GM19240 (cell line): ENCODE results near the gene STRN4.
"Not testable (repeated sequence)": the region's sequence is repeated elsewhere in the genome, so short reads cannot be mapped to it uniquely, and the experiment has no call there.

Experiments
- DNase-seq: peaks from one replicate; pipeline ENCODE4 v3.0.0; 2011; ENCODE audit warnings: low spot score; ENCODE audit not compliant: insufficient read length

The STRN4 gene

DNA sequence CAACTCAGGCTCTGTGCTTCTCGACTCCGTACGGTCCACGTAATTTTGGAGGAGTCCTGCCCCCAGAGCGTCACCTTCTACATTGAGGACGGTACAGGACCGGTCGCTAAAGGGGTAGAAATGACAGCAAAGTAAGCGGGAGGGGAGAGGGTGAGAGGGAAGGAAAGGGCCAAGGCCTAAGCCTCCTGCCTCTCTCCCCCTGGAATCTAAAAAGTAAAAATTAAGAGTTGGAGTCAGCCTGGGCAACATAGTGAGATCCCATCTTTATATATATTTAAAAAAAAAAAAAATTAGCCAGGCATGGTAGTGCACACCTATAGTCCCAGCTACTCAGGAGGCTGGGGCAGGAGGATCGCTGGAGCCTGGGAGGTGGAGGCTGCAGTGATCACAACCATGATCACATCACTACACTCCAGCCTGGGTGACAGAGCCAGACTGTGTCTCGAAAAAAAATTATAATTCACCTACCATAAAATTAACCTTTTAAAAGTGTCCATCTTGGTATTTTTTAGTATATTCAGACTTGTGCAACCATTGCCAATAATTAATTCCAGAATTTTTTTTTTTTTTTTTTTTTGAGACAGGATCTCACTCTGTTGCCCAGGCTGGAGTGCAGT lies 29.5 kb upstream of the STRN4 start:
- no peak for DNase-seq

DNA sequence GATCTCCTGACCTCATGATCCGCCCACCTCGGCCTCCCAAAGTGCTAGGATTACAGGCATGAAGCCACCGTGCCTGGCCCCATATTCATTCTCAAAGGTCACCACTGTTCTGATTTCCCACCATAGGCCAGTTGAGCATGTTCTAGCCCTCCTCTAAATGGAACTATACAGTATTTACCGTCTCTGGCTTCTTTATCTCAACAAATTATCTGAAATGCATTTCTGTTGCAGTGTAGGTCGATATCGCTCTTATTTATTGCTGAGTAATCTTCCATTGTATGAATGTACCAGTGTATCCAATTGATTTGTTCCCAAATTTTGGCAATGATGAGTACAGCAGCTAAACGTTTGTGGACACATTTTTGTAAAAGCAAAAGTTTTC lies 26.8 kb upstream of the STRN4 start:
- DNase-seq: no peak

DNA sequence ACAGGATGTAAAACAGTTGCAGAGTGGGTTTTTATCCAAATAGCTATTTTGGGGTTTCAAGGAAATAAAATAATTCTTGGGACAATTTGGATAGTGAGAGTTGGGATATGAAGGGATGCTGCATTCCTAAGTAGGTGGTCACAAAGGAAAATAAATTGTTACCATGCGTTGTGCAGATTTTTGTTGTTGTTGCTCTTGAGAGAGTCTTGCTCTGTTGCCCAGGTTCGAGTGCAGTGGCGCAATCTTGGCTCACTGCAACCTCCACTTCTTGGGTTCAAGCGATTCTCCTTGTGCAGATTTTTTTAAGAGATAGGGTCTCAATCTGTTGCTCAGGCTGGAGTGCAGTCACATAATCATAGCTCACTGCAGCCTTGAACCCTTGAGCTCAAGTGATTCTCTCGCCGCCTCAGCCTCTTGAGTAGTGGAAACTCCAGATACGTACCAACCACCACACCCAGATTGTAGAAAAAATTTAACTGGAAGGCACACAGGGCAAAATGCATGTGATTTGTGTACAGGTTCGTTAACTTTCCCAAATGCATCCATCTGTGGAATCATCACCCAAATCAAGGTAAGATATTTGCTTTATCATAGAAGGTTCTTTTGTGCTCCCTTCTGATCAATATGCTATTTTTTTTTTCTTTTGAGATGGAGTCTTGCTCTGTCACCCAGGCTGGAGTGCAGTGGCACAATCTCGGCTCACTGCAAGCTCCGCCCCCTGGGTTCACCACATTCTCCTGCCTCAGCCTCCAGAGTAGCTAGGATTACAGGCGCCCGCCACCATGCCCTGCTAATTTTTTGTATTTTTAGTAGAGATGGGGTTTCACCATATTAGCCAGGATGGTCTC lies 26.1 kb upstream of the STRN4 start:
- no peak for DNase-seq

DNA sequence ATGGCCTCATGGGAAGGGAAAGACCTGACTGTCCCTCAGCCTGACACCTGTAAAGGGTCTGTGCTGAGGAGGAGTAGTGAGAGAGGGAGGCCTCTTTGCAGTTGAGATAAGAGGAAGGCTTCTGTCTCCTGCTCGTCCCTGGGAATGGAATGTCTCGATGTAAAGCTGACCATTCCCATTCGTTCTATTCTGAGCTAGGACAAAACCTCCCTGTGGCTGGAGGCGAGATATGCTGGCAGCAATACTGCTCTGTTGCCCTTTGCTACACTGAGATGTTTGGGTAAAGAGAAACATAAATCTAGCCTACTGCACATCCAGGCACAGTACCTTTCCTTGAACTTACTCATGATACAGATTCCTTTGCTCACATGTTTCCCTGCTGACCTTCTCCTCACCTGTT lies 22.5 kb upstream of the STRN4 start:
- DNase-seq: not testable (repeated sequence)

DNA sequence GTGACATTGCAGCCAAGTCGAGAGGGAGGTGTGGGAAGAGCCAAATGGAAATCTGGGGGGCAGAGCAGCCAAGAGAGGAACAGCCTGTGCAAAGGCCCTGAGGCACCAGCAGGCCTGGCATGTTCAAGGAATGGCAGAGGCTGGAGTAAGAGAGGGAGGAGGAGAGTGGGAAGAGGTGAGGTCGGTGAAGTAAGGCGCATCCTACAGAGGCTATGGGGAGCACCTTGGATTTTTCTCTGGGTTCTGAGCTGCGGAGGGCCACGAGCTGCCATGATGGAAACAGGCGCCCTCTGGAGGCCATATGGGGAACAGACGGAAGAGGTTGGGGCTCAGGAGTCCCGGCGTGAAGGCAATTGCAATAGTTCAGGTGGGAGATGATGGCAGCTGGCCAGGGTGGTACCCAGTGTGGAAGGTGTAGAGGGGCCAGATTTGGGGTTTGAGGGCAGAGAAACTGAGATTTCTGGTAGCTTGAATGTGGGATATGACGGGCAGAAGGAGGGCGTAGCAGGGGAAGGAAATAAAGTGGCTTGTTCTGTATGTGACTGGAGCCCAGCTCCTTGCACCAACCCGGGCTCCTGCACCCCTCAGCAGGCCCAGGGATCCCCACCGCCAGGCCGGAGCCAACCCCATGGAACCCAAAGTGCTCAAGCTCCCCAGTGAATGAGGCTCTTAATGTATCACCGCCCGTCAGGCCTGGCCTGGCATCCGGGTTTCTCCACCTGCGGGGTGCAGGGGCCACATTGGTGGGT lies 20.5 kb upstream of the STRN4 start:
- DNase-seq: no peak

DNA sequence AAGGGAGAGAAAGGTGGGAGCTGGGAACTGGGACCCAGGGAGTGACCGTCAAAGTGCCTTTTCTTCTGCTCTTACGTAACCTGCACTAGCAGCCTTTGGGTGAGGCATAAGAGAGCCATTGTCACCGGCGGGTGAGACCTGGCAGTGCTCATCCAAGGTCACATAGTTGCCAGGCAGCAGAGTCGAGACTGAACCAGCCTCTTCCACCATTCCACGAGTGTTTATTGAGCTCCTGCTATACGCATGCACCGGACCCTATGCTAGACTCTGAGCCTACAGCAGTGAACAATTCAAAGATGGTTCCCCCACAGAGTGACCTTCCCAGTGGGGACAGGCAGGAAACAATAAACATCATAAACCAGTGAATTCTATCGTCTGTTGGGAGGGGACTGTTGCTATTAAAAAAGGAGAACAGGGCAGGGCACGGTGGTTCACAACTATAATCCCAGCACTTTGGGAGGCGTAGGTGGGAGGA lies 18.6 kb upstream of the STRN4 start:
- DNase-seq: no peak

DNA sequence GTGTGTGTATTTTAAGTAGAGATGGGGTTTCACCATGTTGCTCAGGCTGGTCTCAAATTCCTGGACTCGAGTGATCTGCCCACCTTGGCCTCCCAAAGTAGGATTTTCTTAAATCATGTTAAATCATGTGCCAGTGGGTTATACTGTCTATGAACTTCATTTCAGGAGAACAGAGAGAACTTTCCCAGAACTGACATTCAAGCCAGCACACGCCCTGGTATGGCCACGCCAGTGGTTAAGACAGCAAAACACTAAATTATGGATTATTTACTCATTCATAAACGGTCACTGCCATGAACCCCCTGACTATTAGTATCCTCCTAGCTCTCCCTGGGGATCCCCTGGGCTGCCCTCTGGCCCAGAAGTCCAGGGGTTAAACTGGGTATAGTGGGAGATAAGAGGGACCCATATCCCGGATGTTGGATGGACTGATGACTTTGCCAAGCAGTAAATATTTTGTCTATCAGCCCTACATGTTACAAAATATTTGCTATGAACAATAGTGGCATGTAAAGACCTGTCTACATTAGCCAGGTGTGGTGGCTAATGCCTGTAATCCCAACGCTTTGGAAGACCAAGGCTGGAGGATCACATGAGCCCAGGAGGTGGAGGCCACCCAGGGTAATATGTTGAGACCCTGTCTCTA lies 16.1 kb upstream of the STRN4 start:
- no peak for DNase-seq

DNA sequence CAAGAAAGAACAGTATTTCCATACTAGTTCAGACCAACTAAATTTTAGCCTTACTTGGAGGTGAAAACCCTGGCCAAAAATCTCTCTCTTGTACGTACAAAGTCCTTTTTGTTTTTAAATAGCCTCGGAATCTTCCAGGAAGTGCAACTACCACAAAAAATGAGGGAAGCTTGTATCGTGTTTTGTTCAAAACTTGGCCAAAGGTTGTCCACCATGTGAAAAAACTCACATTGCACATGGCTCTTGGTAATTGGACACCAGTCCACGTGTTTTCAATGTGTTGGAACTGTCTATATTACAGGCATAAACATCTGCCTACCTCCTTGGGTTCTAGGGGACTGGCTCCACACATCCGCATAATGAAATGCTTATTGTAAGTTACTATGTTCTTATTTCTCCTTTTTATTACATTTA lies 15.2 kb upstream of the STRN4 start:
- DNase-seq: no peak

DNA sequence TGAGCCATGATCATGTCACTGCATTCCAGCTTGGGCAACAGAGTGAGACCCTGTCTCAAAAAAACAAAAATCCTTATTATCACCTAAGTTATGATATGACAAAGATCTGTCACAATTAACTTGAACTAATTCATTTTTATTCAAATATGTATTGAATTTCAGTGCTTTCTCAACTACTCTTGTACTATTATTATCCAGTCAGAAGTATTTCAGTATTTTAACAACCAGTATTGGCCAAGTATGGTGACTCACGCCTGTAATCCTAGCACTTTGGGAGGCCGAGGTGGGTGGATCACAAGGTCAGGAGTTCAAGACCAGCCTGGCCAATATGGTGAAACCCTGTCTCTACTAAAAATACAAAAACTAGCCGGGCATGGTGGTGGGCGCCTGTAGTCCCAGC lies 14.6 kb upstream of the STRN4 start:
- not testable (repeated sequence) for DNase-seq

DNA sequence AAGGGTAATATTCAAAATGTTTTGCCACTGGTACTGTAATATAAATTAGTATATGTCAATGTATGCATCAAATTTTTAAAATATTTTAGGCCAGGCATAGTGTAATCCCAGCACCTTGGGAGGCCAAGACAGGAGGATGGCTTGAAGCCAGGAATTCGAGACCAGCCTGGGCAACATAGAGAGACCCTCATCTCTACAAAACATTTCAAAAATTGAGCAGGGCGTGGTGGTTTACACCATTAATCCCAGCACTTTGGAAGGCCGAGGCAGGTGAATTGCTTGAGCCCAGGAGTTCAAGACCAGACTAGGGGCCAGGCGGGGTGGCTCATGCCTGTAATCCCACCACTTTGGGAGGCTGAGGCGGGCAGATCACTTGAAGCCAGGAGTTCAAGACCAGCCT lies 14.1 kb upstream of the STRN4 start:
- DNase-seq: no peak

DNA sequence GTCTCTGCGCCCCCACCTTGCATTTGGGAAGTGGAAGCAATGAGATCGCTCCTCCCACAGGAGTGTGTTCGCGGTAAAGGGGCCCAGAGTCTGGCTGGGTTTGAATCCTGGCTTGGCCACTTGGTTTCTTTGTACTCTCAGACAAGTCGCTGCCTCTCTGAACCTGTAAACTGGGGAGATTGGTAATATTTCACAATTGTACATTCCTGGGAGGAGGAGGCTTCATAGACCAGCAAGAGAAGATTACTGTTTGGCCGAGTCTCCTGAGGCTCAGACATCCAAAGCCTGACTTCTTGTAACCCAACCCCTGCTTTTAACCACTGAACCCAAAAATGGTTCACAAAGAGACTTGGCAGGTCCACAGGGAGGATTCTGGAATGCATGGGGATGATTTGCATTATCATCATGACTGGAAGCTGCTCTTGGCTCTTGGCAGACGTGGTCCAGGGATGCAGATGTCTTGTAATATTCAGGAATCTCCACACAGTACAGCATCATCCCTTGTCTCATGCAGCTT lies 13.6 kb upstream of the STRN4 start:
- no peak for DNase-seq

DNA sequence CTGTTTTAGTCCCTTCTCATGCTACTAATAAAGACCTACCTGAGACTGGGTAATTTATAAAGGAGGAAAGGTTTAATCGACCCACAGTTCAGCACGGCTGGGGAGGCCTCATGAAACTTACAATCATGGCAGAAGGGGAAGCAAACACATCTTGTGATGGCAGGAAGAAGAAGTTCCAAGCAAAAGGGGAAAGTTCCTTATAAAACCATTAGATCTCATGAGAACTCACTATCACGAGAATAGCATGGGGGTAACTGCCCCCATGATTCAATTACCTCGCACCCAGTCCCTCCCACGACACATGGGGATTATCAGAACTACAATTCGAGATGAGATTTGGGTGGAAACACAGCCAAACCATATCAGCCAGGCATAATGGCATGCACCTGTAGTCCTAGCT lies 13.0 kb upstream of the STRN4 start:
- no peak for DNase-seq

DNA sequence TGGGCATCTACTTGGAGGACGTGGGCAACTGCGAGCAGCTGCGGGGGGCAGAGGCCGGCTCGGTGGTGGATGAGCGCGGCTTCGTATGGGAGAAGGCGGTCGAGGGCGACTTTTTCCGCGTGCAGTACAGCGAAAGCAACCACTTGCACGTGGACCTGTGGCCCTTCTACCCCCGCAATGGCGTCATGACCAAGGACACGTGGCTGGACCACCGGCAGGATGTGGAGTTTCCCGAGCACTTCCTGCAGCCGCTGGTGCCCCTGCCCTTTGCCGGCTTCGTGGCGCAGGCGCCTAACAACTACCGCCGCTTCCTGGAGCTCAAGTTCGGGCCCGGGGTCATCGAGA lies 10.3 kb upstream of the STRN4 start:
- no peak for DNase-seq

DNA sequence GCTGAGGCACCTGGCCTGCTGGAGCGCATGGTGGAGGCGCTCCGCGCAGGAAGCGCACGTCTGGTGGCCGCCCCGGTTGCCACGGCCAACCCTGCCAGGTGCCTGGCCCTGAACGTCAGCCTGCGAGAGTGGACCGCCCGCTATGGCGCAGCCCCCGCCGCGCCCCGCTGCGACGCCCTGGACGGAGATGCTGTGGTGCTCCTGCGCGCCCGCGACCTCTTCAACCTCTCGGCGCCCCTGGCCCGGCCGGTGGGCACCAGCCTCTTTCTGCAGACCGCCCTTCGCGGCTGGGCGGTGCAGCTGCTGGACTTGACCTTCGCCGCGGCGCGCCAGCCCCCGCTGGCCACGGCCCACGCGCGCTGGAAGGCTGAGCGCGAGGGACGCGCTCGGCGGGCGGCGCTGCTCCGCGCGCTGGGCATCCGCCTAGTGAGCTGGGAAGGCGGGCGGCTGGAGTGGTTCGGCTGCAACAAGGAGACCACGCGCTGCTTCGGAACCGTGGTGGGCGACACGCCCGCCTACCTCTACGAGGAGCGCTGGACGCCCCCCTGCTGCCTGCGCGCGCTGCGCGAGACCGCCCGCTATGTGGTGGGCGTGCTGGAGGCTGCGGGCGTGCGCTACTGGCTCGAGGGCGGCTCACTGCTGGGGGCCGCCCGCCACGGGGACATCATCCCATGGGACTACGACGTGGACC lies 9.7 kb upstream of the STRN4 start:
- no peak for DNase-seq

DNA sequence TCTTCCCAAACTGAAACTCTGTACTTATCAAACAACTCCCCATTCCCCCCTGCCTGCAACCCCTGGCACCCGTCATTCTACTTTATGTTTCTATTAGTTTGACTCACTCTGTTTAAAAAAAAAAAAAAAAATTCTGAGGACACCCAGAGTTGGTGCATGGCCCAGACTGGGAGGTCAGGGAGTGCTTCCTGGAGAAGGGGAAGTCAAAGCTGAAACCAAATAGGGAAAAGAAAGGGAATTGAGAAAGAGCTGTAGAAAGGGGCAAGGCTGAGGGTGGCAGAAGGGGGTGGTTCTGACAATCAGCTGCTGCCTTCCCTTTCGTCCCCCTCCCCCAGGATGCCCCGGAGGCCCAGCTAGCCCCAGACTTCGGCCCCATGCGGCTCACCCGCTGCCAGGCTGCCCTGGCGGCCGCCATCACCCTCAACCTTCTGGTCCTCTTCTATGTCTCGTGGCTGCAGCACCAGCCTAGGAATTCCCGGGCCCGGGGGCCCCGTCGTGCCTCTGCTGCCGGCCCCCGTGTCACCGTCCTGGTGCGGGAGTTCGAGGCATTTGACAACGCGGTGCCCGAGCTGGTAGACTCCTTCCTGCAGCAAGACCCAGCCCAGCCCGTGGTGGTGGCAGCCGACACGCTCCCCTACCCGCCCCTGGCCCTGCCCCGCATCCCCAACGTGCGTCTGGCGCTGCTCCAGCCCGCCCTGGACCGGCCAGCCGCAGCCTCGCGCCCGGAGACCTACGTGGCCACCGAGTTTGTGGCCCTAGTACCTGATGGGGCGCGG lies 9.0 kb upstream of the STRN4 start:
- DNase-seq: no peak

DNA sequence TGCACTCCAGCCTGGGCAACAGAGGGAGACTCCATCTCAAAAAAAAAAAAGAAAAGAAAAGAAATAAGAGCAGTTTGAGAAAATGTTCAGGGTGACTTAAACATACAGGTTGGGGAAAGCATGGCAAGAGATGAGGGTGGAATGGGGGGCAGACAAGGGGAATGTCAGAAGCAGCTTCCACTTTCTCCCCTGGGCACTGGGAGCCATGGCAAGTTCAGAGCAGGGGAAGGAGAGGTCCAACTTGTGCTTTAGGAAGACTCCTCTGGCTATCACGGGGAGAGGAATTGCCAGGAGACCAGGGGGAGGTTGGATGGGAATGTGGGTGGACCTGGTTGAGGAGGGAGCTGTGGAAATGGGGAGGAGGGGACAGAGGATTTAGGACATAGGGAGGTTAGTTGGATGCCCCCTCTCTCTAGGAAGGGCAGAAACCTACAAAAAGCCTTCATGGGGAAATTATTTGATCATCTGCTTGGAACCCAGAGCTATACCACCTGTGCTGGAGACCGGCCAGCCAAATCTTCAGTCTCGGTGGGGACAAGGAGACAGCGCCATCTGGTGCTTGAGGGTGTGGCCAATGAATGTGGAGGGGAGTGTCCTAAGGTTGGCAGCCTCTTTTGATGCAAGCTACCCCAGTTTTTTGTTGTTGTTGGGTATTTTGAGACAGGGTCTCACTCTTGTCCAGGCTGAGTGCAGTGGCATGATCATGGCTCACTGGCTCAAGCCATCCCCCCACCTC lies 7.3 kb upstream of the STRN4 start:
- DNase-seq: peak; percentile 73

DNA sequence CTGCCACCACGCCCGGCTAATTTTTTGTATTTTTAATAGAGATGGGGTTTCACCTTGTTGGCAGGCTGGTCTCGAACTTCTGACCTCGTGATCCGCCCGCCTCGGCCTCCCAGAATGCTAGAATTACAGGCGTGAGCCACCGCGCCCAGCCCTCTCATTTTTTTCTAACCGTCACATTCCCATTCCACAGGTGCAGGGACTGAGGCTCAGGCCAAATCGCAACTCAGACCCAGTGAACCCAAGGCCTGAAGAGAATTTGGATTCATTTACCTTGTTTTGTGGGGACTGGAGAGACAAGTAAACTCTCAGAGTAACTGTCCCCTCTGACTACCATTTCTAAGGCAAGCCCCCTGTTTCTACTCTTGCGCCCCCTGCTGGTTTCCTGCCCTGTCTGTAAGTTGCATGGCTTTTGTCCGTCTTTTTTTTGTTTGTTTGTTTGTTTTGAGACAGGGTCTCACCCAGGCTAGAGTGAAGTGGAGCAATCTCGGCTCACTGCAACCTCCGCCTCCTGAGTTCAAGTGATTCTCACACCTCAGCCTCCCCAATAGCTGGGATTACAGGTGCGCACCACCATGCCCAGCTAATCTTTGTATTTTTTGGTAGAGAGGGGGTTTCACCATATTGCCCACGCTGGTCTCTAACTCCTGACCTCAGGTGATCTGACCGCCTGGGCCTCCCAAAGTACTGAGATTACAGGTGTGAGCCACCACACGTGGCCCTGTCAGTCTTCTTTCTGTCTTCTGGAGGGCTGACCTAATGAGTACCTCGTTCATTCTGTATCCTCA lies 2.3 kb upstream of the STRN4 start:
- DNase-seq: no peak

DNA sequence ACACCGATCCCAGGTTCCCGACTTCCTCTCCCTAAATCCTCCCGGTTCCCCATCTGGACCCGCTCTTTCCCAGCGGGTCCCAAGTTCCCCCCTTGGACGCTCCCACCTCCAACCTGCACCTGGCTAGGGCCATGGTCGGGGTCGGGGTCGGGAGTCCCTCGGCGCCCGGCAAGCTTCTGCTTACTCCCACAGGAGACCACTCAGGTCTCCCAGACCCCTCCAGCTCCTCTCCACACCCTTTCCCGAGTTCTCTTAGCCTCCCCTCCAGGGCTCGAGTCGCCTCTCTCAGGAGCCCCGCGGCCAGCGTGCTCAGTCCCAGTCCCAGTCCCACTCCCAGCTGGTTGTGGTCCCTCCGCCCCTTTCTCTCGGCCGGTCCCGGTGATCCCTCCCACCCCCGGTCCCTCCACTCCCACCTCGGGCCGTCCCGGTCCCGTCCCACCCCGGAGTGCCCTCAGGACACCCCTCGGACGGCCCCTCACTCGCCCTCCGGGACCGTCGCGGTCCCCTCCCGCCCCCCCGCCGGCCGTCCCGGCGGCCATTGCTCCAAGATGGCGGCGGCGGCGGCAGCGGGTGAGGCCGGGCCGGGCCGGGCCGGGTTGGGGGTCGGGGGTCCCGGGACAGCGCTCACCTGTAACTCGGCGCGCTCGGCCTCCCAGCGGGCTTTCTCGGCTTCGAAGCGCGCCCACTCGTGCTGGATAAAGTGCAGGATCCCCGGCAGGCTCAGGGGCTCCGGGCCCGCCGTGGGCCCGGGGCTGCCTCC lies 549 bp downstream of the STRN4 start, which contains the start of gene FKRP:
FKRP (plus strand) TSS at position 537 of the 760 bp plus-strand sequence. CDS start 9,394 bp downstream, outside the sequence.
- no peak for DNase-seq
